Measurements from ENCODE around the gene PCGF5.

- no peak for TF ChIP-seq CTCF (IDR thresholded peaks at IDR 0.05)
- no peak for TF ChIP-seq POLR2A (IDR thresholded peaks at IDR 0.05)
- no peak for TF ChIP-seq POLR2AphosphoS5 (IDR thresholded peaks at IDR 0.05)
These were observed 30.0 kb upstream of the PCGF5 start for GRCh38 chr10:91190388-91190870.
